Measurements from ENCODE around the gene DPH7. TPM values are rescaled to one million over a fixed set of nuclear protein-coding genes. Genes with fewer than 3 reads are reported as not detected.

The DPH7 gene
- total RNA-seq, 1 experiment from 2014 or later: 43.9 TPM

- Mint-ChIP-seq H3K27me3 (ENCODE audit: low read depth) (no peaks in the 10 kb centered on the region), H3K4me1 (peaks cover 28% of the 10 kb centered on the region), H3K36me3 (peaks cover 21% of the 10 kb centered on the region), H3K9me3 (no peaks in the 10 kb centered on the region), H3K27ac (no peak overlapping the region), H3K4me3 (no peak overlapping the region)
- ATAC-seq (no peak), DNase-seq (ENCODE audit: low spot score) (no peak)
- TF ChIP-seq GTF2I (CRISPR knock-in tag; conservative IDR thresholded peaks at IDR 0.05) (no peak), ZNF263 (CRISPR knock-in tag; IDR thresholded peaks at IDR 0.05; ENCODE audit: low read depth) (no peak), SOX15 (CRISPR knock-in tag; IDR thresholded peaks at IDR 0.05) (no peak), STAT6 (CRISPR knock-in tag; conservative IDR thresholded peaks at IDR 0.05; ENCODE audit: low read depth) (no peak), ZNF121 (CRISPR knock-in tag; IDR thresholded peaks at IDR 0.05) (no peak), ZNF425 (CRISPR knock-in tag; conservative IDR thresholded peaks at IDR 0.05) (no peak), JAZF1 (CRISPR knock-in tag; IDR thresholded peaks at IDR 0.05) (no peak), RORB (CRISPR knock-in tag; IDR thresholded peaks at IDR 0.05) (no peak)
- CTCF ChIA-PET: interaction anchor here (0.7 to 4.2 kb wide), 7 partner anchors 10 to 123 kb away, joined by 3 to 51 read pairs (median 4); partner anchors contain the start of genes ARRDC1, EHMT1 and ZMYND19
- POLR2A ChIA-PET: interaction anchor here (1.9 kb wide), 1 partner anchor 8 kb away, joined by 7 read pairs; no protein-coding TSS in a partner anchor
Observed at GRCh38 chr9:137580954-137581322, 2.2 kb upstream of the DPH7 start.

- DNase-seq (ENCODE audit: low spot score) (no peak), ATAC-seq (no peak)
- CTCF ChIA-PET: interaction anchor here (1.1 to 4.2 kb wide), 6 partner anchors 11 to 95 kb away, joined by 3 to 51 read pairs (median 8); partner anchors contain the start of genes MRPL41 and ZMYND19
- no peaks in the 10 kb centered on the region for H3K9me3 Mint-ChIP-seq
- POLR2A ChIA-PET: interaction anchor here (0.7 to 1.9 kb wide), 3 partner anchors 9 to 85 kb away, joined by 3 to 7 read pairs (median 4); no protein-coding TSS in a partner anchor
- no peaks in the 10 kb centered on the region for H3K27me3 Mint-ChIP-seq (ENCODE audit: low read depth)
- TF ChIP-seq ESRRA (CRISPR knock-in tag; IDR thresholded peaks at IDR 0.05; ENCODE audit: borderline replicate concordance): no peak
- no peak for TF ChIP-seq STAT6 (CRISPR knock-in tag; conservative IDR thresholded peaks at IDR 0.05; ENCODE audit: low read depth)
- TF ChIP-seq ZNF121 (CRISPR knock-in tag; IDR thresholded peaks at IDR 0.05): no peak
- no peak for TF ChIP-seq ZNF232 (CRISPR knock-in tag; IDR thresholded peaks at IDR 0.05)
- no peak for TF ChIP-seq ERG (CRISPR knock-in tag; IDR thresholded peaks at IDR 0.05)
- peaks cover 28% of the 10 kb centered on the region for H3K4me1 Mint-ChIP-seq
- H3K36me3 Mint-ChIP-seq: peaks cover 21% of the 10 kb centered on the region
- no peak overlapping the region for H3K4me3 Mint-ChIP-seq
- H3K27ac Mint-ChIP-seq: peak overlapping the region; percentile 68
Observed at GRCh38 chr9:137580209-137580953, 1.7 kb upstream of the DPH7 start.

- ATAC-seq: peak; percentile 9
- no peaks in the 10 kb centered on the region for H3K27me3 Mint-ChIP-seq (ENCODE audit: low read depth)
- no peak for DNase-seq (ENCODE audit: low spot score)
- H3K4me1 Mint-ChIP-seq: peaks cover 28% of the 10 kb centered on the region
- CTCF ChIA-PET: interaction anchor here (0.6 to 4.2 kb wide), 14 partner anchors 9 to 443 kb away, joined by 3 to 51 read pairs (median 4); partner anchors contain the start of genes ARRDC1, MRPL41 and ZMYND19
- no peaks in the 10 kb centered on the region for H3K9me3 Mint-ChIP-seq
- H3K36me3 Mint-ChIP-seq: peaks cover 33% of the 10 kb centered on the region
- H3K4me3 Mint-ChIP-seq: peak overlapping the region; percentile 80
- POLR2A ChIA-PET: interaction anchor here (0.7 to 1.9 kb wide), 2 partner anchors 10 to 86 kb away, joined by 4 to 7 read pairs; no protein-coding TSS in a partner anchor
- peak overlapping the region; percentile 36 for H3K27ac Mint-ChIP-seq
- no peak for TF ChIP-seq IRF1 (CRISPR knock-in tag; IDR thresholded peaks at IDR 0.05)
- no peak for TF ChIP-seq NR3C1 (CRISPR knock-in tag; conservative IDR thresholded peaks at IDR 0.05; ENCODE audit: low read depth)
- TF ChIP-seq PREB (CRISPR knock-in tag; IDR thresholded peaks at IDR 0.05; ENCODE audit: borderline replicate concordance): no peak
- TF ChIP-seq GABPB1 (CRISPR knock-in tag; IDR thresholded peaks at IDR 0.05): no peak
- no peak for TF ChIP-seq ZNF232 (CRISPR knock-in tag; IDR thresholded peaks at IDR 0.05)
- no peak for TF ChIP-seq MLX (CRISPR knock-in tag; IDR thresholded peaks at IDR 0.05)
- no peak for TF ChIP-seq TEAD4 (CRISPR knock-in tag; IDR thresholded peaks at IDR 0.05)
- TF ChIP-seq FOXP1 (CRISPR knock-in tag; IDR thresholded peaks at IDR 0.05; ENCODE audit: borderline replicate concordance): no peak
Observed at GRCh38 chr9:137579259-137579604, 507 bp upstream of the DPH7 start.
